ENCODE results near the gene ZP1. TPM values are rescaled to one million over a fixed set of nuclear protein-coding genes. Genes with fewer than 3 reads are reported as not detected.

ZP1 gene
- total RNA-seq, 4 donors from 2014 or later: not detected

GRCh38 chr11:60872961-60873524, 5.7 kb downstream of the ZP1 start:
- TF ChIP-seq, protein P1, sequence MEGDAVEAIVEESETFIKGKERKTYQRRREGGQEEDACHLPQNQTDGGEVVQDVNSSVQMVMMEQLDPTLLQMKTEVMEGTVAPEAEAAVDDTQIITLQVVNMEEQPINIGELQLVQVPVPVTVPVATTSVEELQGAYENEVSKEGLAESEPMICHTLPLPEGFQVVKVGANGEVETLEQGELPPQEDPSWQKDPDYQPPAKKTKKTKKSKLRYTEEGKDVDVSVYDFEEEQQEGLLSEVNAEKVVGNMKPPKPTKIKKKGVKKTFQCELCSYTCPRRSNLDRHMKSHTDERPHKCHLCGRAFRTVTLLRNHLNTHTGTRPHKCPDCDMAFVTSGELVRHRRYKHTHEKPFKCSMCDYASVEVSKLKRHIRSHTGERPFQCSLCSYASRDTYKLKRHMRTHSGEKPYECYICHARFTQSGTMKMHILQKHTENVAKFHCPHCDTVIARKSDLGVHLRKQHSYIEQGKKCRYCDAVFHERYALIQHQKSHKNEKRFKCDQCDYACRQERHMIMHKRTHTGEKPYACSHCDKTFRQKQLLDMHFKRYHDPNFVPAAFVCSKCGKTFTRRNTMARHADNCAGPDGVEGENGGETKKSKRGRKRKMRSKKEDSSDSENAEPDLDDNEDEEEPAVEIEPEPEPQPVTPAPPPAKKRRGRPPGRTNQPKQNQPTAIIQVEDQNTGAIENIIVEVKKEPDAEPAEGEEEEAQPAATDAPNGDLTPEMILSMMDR (IDR thresholded peaks at IDR 0.05): no peak
- no peak for TF ChIP-seq POLR2A (IDR thresholded peaks at IDR 0.05)
- Histone ChIP-seq H3K27ac (no peak overlapping the region), H3K36me3 (peaks cover 0 to under 1% (median 0%) of the 10 kb centered on the region in 3 donors), H3K27me3 (no peaks in the 10 kb centered on the region), H3K9me3 (no peaks in the 10 kb centered on the region), H3K4me1 (peaks cover 7 to 24% (median 8%) of the 10 kb centered on the region in 3 donors), H3K4me3 (no peak overlapping the region)
- 64 to 73% methylated on average over 9 to 14 of the region's 16 CpGs for WGBS, 2 donors
- no peak for DNase-seq
- intact Hi-C loops (cut with DNase I): no loop called here

GRCh38 chr11:60873533-60873932, 6.2 kb downstream of the ZP1 start:
- intact Hi-C loops (cut with DNase I): no loop called here
- WGBS, 2 donors: 81 to 93% methylated on average over 5 to 11 of the region's 12 CpGs
- peaks cover 7 to 24% (median 9%) of the 10 kb centered on the region in 3 donors for H3K4me1 ChIP-seq
- no peak overlapping the region for H3K4me3 ChIP-seq
- no peaks in the 10 kb centered on the region for H3K9me3 ChIP-seq
- peaks cover 0 to 5% (median 0%) of the 10 kb centered on the region in 3 donors for H3K36me3 ChIP-seq
- TF ChIP-seq, protein P1 (IDR thresholded peaks at IDR 0.05): no peak
- no peak for TF ChIP-seq POLR2A (IDR thresholded peaks at IDR 0.05)
- DNase-seq: no peak
- no peaks in the 10 kb centered on the region for H3K27me3 ChIP-seq
- H3K27ac ChIP-seq: no peak overlapping the region

- intact Hi-C loops (cut with DNase I): no loop called here
- TF ChIP-seq, protein P1 (IDR thresholded peaks at IDR 0.05): no peak
- TF ChIP-seq POLR2A (IDR thresholded peaks at IDR 0.05): no peak
- Histone ChIP-seq H3K9me3 (no peaks in the 10 kb centered on the region), H3K4me3 (no peak overlapping the region), H3K27me3 (no peaks in the 10 kb centered on the region), H3K27ac (no peak overlapping the region), H3K4me1 (peaks cover 7 to 35% (median 18%) of the 10 kb centered on the region in 3 donors), H3K36me3 (peaks cover 0 to 14% (median 0%) of the 10 kb centered on the region in 3 donors)
- no peak for DNase-seq
- WGBS, 2 donors: 82 to 93% methylated on average over 3 to 9 of the region's 13 CpGs
Measured at GRCh38 chr11:60874421-60875365, 7.4 kb downstream of the ZP1 start.

DNA sequence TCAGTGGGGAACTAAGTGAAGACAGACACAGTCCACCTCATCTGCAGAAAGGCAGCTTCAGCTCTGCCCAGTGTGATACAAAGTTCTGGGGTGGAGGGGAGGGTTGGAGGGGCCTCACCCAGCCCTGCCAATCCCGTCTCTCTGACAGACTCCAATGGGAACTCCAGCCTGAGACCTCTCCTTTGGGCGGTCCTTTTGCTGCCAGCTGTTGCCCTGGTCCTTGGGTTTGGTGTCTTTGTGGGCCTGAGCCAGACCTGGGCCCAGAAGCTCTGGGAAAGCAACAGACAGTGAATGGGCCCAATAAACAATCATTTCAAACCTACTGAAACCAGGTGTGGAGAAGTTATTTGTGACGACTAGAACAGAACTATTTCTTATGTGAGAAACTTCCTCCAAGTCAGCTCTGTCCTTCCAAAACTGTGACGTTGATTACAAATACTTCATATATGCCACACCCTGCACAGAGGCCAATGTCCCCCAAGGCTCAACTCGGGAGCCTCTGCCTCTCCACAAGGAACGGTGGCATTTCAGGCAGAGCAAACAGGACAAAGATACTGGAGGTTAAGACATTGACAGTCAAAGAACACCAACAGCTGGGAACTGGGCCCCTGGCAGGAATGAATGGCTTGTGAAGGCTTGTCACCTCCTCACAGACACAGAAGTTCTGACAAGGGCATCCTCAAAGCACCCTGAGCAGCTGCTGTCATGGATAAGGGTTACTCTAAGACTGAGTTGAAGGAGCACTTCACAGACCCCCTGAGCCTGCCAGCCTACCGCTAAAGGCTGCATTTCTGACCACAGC, 8.2 kb downstream of the ZP1 start:
- DNase-seq: no peak
- Histone ChIP-seq H3K4me3 (no peak overlapping the region), H3K36me3 (peaks cover 0 to 23% (median 0%) of the 10 kb centered on the region in 3 donors), H3K27ac (no peak overlapping the region), H3K27me3 (no peaks in the 10 kb centered on the region), H3K9me3 (no peaks in the 10 kb centered on the region), H3K4me1 (peaks cover 7 to 35% (median 18%) of the 10 kb centered on the region in 3 donors)
- 69 to 79% methylated on average over 4 to 6 of the region's 7 CpGs for WGBS, 2 donors
- TF ChIP-seq POLR2A (IDR thresholded peaks at IDR 0.05): no peak
- TF ChIP-seq, protein P1 (IDR thresholded peaks at IDR 0.05): no peak
- intact Hi-C loops (cut with DNase I): no loop called here
